CD4-positive, alpha-beta T cell treated with Interleukin-4 for 1 hour (primary cell): ENCODE results near the gene ZNHIT3.
"Not testable (repeated sequence)": the region's sequence is repeated elsewhere in the genome, so short reads cannot be mapped to it uniquely, and the experiment has no call there.

ENCODE experiments used
- DNase-seq, 2 donors: peaks; one replicate each; pipeline ENCODE4 v3.0.0-alpha.2; 2020 to 2022

Gene ZNHIT3

DNA sequence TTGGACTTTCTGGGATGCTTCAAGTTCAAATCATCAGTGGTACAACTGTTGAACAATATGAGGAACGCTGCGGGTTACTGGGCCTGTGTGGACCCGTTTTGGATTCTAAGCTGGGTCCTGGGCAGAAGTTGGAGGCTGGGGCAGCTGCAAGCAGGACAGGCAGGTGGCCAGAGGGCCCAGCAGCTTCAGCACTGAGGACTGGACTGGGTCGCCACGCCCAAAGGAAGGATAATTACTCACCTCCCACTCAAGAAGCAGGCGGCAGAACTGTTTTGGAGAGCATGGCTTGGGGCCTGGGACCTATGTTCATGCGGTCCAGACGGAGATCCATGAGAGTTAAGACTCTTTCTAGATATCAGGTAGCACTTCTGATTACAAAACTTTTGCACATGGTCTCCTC, 1.5 kb upstream of the ZNHIT3 start:
- DNase-seq, result no peak

DNA sequence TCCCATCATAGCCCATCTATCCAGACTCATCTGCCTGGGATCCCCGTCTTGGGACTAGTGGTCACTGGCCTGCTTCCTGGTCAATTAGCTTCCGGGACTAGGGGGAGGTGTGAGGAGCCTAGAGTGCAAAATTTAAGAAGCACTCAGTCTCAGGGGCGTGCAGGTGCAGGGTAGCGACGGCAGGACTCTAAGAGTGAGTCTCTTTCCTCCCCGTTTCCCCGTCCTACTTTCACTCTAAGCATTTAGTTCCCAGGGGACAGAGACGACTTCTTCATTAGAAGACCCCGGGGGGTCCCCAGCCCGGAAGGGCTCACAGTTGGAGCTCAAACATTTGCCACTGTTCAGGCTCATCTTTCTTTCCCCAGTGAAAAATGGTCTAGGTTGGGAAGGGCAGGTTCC, 677 bp upstream of the ZNHIT3 start:
- DNase-seq, result no peak

DNA sequence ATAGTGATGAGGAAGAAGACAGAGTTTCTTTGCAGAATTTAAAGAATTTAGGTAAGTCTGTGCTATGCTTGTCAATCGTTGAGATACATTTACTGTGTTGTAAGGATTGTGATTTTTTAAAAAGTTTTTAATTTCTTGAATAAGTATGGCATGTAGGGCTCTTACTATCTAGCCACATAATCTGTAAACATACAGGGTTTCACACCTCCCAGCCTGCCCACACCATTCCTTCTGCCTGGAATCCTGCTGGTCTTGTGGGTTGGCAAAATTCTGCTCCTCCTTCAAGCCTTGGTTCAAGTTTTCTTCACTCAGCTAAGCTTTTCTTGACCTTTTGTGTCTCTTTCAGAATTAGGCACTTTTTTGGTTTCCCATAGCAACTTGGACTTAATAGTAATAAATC, 7.5 kb downstream of the ZNHIT3 start:
- DNase-seq, result no peak

DNA sequence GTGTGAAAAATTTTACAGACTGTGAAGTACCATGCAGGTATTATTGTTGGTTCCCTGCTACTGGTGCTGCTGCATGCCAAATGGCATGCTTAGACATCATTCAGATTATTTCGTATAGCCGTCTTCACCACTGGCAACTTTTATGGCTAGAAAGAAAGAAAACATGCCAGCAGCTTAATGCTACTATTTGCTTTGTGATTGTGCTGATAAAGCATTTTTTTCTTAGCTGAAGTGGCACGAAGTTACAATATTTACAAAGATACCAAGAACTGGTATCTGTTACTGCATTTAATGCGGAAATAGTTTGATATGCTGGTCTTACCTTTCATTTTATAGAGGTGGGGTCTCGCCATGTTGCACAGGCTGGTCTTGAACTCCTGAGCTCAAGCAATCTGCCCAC, 8.2 kb downstream of the ZNHIT3 start:
- DNase-seq, result no peak

DNA sequence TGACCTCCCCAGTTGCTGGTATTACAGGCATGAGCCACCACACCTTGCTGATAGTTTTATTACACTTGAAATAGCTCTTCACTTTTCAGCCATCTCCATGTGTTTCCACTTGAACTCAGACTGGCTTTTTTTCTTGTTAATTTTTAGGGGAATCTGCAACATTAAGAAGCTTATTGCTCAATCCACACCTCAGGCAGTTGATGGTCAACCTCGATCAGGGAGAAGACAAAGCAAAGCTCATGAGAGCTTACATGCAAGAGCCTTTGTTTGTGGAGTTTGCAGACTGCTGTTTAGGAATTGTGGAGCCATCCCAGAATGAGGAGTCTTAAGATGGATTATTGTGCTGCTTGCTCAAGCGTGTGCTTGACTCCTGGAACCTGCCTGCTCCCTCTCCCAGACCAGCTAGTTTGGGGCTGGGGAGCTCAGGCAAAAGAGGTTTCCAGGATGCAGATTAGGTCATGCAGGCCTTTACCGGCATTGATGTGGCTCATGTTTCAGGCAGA, 8.6 kb downstream of the ZNHIT3 start:
- DNase-seq, result no peak

DNA sequence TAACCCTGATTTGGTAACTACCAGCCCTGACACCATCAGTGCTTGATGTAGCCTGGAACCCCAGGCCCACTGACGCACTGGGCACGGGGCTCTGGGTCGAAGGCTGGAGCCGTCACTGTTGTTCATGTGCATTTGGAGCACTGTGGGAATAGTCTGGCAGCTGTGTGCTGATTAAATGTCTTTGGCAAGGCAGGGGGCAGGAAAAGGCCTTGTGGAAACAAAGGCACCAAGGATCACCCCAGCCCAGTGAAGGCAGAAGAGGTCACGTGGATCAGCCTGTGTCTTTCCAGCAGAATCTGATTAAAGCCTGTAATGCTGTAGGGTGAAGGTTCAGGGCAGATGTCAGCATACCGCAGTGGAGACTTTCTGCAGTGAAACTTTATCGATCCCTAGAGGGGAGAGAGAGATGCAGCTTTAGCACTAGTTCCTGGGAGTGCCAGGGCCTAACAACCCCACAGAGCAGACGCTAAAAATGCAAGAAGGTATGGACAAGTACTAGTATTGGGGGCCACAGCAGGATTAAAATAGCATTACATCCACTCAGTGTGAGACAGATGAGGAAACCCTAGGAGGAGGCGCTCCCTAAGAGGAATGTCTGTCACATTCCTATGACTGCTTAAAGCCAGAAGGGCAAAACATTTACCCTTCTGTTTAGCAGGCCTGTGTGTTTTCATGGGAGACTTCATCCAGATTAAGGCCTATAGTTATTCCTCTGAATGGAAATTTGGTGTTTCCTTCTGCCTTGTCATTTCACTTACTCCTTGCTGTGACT, 9.7 kb downstream of the ZNHIT3 start:
- DNase-seq, result no peak

DNA sequence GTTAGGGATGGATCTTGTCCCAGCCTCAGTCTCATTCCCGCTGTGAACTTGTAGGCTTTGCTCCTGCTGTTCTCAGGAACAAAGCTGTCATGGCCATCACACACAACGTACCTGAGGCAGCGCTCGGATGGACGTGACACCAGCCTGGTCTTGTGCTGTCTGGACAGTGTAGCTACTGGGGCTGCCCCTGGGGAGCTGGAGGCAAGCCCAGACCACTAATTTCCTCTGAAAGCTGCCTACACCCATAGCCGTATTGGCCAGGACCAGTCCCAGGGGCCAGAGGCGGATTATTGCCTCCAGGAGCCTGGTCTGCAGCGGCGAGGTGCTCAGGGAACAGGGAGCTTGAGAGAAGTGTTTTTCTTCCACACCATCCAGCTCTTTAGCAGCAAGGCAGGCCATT, 11.7 kb downstream of the ZNHIT3 start:
- no peak for DNase-seq

DNA sequence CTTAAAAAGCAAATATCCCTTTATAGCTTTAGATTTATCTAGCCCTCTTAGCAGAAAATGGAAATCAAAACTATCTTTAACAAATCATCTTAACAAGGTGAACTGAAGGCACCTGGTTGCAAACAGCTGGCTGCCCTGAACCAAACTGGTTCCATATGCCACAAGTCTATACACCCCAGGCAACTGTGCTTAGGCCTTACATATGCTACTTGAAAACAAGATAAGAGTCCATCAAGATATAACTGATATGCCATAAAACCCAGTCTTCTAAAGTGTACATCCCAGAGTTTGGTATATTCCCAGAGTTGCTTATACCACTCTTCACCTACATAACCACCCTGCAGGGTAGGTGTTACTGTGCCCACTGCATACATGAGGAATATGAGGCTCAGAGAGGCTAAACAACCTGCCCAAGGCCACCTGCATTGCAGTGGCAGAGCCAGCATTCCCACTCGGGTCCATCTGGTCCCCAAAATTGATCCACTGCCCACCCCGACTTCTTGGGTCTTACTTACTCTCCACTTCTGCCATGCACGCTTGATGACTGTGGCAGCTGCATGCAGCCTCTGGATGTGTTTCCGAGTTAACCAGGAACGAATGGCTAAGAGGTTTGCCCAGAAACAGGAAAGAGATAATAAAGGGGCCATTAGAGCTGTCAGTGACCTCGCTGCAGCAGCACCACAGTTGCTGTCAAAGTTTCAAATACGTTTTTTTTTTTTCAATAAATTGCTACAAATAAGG, 12.2 kb downstream of the ZNHIT3 start:
- DNase-seq, result no peak

DNA sequence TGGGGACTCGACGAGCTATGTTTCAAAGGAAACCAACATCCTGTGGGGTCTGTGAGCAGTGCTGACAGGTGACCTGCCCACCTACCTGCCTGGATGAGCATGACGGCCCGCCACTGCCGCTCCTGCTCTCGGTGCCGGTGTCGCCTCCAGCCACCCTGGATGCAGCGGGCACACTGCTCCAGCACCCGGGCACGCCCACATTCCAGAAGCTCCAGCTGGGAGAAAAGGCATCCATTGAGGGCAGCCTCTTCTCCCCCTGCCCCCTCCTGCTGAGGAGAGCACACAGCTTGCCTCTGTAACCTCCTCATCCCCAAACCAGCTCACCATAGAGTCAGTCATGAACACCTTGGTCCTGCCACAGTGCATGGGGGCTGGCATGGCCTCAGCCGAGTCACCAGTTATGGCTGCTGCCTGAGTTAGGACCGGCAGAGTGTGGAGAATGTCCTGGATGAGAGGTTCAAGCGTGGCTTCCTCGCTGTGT, 14.3 kb downstream of the ZNHIT3 start:
- no peak for DNase-seq

DNA sequence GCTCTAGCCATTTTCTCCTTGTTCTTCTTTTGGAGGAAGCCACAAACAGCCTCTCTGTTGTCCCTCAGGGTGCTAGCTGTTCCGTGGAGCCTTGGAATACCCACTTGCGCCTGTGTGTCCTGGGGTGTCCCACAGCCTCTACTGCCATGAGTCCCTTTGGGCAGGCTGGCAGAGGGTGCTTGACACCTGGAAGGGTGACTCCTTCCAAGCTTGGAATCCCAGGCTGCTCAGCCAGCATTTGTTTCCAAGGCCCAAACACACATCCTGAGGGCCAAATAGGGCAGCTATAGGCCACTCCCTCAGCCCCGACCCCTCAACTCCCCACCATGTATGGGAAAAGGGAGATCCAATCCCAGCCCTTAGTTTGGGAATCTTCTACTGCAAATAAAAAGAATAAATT, 14.9 kb downstream of the ZNHIT3 start:
- no peak for DNase-seq

DNA sequence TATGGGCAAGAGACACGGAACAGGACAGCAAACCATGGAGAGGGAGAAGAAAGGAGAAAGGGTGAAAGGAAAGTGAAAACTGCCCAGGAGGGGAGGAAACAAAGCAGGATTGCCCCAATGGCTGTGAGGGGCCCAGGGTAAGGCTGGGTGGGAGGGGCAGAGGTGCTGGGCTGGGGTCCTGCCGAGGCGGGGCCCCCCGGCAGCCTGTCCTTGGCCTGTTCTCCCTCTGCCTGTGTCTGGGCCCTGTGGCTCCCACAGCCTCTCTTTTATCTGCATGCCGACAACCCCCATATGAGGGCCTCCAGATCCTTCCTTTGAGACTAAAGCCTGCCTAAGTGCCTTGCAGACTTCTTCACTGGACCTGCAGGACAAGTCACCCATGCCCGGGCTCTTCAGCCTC, 15.5 kb downstream of the ZNHIT3 start:
- no peak for DNase-seq

DNA sequence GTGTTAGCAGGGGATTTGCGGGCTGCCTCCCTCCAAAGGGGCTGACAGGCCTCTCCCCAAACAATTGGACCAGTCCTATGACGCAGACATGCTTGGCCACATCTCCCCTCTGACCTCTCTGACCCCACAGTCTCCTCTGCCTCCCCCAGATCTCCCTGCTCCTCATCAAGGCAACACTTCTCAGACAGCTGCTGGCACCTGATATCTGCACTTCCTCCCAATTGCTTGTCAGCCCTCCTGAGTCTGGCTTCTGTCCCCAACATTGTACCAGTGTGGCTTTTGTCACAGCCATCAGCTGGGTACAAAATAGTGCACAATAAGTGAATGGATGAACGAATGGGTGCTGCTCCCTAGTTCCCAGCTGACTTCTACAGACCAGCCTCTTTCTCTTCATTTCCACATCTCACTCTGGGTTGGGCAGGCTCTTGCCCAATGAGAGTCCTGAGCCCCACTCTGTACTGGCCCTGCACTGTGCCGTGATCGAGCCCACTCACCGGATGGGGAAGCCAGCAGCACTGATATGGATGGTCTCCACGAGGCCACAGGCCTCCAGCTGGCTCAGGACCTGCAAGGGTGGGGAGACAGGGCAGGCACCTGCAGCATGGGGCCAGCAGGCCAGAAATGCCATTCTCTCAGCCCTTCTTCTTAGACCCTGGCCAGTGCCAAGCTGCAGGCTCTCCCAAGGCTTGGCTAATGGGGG, 17.1 kb downstream of the ZNHIT3 start:
- no peak for DNase-seq

DNA sequence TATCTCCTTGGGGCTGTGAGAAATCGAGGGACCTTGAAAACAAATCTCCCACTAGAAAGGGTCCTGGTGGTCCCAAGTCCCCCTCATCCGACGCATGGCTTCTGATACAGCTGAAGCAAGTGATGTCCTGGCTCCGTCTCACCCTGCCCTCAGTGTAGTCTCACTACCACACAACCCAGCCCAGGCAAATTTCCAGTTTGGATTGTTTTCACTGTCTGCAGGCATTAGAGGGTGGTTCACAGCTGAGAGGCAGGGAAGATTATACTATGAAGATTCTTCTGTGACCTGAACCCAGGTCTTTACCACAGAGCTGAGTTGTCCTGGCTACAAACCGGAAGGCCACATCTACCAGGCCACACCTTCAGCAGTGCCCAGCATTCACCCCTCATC, 17.7 kb downstream of the ZNHIT3 start:
- no peak for DNase-seq

DNA sequence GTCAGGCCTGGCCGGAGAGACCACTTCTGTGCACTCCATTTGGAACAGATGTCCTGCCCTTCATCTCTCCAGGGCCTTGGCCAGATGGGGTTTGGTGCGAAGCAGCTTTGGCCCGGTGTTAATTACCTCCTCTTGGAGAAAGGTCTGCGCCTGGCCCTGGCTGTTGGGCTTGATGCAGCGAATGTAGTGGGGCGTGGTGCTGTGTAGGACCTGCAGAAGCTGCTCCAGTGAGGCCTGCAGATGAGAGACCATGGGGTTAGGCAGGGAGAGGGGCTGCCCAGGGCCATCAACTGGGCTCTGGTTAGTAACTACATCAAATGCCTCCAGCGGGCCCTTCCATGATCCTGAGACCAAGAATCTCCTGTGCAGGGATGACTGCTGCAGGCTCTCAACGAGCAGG, 18.7 kb downstream of the ZNHIT3 start:
- DNase-seq, result no peak

DNA sequence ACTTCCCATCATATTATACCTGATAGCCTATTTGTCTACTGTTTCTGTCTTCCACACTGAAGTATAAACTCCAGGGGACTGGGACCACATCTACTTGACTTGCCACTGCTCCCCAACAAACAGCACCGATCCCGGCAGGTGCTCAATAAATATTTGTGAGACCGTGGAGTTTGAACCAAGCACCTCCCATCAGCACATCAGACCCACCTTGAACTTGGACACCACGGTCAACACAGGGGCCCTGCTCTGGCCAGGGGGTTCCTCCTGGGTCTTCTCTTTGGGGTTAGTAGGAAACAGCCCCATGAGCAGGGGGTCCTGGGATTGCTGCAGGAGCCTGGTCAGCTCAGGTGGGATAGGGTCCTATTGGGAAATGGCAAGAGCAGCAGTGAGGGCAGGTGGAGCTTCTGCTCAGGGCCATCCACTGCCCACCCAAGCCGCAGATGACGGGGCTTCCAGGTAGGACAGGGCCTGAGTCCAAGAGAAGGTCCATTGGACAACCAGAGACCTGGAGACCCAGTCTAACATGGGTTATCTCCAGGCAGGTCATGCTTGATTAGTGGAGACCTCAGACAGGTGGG, 19.9 kb downstream of the ZNHIT3 start:
- DNase-seq, result no peak

DNA sequence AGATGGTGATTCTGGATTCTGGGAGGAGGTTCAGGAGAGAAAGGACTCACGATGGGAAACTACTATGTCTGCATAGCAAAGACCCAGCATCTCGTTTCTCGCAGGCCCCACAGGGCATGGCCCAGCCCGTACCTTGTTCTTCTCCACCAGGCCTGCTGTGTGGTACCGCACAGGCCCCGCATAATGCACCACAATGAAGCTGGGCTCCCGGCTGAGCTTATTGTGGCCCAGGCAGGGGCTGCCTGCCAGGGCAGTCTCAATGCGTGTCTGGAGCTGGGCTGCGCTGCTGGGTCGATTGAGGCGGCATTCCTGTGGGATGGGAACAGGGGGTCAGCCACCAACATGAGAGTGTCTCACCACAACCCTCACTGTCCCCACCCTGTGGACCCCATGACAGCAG, 20.4 kb downstream of the ZNHIT3 start:
- no peak for DNase-seq

DNA sequence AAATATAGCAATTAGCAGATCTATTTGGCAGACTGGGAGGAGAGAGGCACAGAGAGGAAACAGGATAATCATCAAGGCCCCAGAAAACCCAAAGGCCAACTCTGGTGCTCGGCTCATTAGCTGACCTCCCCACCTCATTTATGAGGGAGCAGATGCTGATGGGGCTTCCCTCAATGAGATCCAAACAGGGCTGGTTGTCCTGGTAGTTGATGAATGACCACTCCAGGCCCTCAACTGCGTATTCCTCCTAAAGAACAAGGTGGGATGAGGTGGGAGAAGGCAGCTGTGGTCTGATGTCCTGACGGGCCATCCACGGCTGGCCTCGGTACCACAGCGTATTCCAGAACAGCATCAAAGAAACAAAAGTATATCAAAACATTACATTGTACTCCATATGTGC, 20.8 kb downstream of the ZNHIT3 start:
- DNase-seq, result no peak

DNA sequence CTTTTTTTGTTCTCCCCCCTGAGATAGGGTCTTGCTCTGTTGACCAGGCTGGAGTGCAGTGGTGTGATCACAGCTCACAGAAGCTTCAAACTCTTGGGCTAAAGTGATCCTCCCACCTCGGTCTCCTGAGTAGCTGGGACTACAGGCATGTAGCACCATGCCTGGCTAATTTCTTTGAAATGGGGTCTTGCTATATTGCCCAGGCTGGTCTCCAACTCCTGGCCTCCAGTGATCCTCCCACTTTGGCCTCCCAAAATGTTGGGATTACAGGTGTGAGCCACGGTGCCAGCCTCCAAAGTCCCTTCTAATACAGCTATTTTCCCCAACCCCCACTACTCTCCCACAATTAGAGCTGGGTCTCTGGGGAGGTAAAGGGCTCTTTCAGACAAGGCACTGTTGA, 22.0 kb downstream of the ZNHIT3 start:
- DNase-seq, result not testable (repeated sequence)

DNA sequence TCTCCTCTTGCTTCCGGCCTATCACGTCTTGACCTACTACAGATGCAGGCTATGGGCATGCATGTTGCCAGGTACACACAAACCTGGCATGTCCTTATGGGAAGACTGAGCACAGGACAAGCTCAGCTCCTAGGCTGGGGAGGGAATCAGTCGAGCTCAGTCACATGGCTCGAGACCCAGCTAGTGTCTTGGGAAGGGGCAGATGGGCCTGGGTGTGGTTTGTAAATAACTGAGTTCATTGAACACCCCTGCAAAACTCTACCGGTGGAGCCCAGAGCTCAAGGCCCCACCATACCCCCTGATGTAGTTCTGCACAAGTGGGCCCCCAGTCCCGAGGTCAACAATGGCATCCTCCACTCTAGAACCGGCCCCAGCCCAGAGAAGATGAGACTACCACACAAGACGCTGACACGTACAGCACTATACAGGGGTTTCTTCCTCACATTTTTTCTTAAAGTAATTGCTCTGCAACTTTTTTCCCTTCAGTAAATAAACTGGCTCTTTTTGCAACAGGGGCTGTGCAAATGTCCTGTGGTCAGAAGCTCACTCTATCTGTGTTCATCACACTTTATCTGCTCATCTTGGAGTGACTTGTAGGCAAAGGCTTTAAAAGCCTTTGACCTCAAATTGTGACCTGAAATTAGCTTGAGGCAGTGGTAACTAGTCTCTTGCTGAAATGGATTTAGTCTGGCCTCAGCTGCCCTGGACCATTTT, 22.9 kb downstream of the ZNHIT3 start:
- DNase-seq, result no peak

DNA sequence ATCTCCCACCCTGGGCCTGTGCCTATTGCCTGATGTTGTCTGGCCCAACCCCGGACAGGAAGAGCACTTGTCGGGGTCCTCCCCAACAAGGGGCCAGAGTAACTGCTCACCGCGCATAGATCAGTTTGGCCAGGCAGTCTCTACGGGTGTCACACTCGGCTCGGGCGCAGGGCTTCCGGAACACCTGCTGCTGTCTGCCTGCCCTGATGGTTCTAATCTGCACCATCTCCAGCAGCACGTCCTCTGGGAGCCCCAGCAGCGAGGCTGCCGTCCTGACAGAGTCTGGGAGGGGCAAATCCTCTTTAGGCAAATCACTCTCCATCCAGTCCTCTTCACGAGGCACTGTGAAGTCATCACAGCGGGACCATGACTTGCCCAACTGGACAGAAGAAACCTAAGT, 24.2 kb downstream of the ZNHIT3 start:
- no peak for DNase-seq

DNA sequence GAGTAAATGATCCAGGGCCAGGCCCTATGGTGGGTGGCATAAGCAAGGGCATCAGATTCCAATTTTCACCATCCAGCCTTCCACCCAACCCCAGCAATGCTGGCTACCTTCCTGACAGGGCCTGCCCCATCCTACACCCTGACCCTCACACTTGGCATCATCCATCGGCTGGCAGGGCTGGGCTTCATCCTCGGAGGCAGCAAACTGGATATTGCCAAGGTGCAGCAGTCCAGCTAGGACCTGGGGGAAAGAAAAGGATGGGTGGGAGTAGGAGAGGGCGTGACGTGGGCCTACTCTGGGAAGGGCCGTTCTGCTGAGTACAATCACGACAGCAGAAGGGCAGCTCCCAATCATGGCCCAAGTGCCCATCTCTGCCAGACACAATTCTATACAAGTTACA, 24.7 kb downstream of the ZNHIT3 start:
- DNase-seq, result no peak

DNA sequence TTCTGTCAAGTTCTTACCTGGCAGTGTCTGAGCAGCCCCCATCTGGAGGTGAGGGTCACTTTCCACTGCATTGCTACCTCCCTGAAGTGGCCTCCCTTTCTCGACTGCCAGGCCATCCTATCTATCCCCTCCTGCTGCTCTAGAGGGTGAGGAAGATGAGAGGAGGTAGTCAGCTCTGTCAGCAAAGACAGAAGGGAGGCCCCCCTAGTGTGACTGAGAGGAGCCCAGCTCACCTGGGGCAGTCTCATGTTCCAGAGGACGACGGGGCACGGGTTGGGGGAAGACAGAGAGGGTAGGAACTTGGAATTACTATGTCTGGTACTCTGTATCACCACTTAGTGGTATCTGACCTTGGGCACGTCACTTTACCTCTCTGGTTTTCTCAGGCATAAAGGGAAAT, 26.2 kb downstream of the ZNHIT3 start:
- DNase-seq, result no peak

DNA sequence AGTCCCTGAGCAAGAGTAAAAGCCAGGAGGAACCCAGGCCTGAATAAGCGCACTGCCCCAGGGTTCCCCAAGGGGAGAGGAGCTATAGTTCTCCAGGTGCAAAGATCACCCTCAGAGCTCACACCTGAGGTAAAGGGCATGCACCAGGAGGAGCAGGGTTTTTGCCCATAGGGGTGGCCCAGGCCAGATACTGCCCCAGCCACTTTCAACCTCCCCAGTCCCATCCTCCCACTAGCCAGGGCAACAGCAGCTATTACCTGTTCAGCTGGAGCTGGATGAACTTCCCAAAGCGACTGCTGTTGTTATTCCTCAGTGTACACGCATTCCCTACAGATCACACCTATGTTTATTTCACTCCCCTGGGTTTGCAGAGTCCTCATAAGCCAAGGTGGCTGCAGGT, 28.4 kb downstream of the ZNHIT3 start:
- no peak for DNase-seq
